Body of pancreas (tissue), 4 donors: ENCODE measurements around the gene TRAM2.

Source experiments
- POLR2A ChIP-seq, 3 donors: fragments of 450-650 bp; IDR thresholded peaks; one replicate each; pipeline ENCODE4 v1.6.1; 2016; ENCODE audit warnings: antibody characterized with exemption in 3 of 3, mild to moderate bottlenecking in 2 of 3
- TF ChIP-seq, protein P1 (sequence below), 7 experiments: fragments of 450-650 bp in 4 of 7; fragments of 200-600 bp in 3 of 7; sonication (generic) in 3 of 7; IDR thresholded peaks; one replicate each; pipeline ENCODE4 v1.5.1; 2016 to 2019; ENCODE audit warnings: antibody characterized with exemption in 7 of 7

DNA sequence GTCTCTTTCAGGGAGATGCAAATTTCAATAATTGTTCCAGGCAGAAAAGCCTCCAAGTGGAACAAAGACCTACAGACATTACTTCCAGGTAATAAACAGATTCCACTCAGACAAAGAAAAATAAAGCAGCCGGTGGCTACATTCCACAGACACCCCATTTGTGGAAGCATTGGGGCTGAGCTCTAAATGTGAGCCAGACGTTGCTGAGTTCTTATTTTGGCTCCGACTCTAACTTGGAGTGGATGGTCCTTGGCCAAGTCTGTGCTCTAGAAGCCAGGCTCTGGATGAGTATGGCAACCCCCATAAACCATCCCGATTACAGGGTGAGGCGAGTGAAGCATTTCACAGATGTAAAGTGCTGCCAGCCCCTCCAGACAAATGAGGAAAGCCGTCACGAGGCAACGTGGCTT is 6.6 kb downstream of the TRAM2 start:
- TF ChIP-seq, protein P1, sequence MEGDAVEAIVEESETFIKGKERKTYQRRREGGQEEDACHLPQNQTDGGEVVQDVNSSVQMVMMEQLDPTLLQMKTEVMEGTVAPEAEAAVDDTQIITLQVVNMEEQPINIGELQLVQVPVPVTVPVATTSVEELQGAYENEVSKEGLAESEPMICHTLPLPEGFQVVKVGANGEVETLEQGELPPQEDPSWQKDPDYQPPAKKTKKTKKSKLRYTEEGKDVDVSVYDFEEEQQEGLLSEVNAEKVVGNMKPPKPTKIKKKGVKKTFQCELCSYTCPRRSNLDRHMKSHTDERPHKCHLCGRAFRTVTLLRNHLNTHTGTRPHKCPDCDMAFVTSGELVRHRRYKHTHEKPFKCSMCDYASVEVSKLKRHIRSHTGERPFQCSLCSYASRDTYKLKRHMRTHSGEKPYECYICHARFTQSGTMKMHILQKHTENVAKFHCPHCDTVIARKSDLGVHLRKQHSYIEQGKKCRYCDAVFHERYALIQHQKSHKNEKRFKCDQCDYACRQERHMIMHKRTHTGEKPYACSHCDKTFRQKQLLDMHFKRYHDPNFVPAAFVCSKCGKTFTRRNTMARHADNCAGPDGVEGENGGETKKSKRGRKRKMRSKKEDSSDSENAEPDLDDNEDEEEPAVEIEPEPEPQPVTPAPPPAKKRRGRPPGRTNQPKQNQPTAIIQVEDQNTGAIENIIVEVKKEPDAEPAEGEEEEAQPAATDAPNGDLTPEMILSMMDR (IDR thresholded peaks at IDR 0.05): no peak
- TF ChIP-seq POLR2A (IDR thresholded peaks at IDR 0.05): no peak
